Measurements from ENCODE around the gene EVA1A.
"Not testable (repeated sequence)": the region's sequence is repeated elsewhere in the genome, so short reads cannot be mapped to it uniquely, and the experiment has no call there.

The EVA1A gene

GRCh38 chr2:75482398-75482797, 78.3 kb downstream of the EVA1A start:
- DNase-seq (ENCODE audit: low spot score): no peak

DNA sequence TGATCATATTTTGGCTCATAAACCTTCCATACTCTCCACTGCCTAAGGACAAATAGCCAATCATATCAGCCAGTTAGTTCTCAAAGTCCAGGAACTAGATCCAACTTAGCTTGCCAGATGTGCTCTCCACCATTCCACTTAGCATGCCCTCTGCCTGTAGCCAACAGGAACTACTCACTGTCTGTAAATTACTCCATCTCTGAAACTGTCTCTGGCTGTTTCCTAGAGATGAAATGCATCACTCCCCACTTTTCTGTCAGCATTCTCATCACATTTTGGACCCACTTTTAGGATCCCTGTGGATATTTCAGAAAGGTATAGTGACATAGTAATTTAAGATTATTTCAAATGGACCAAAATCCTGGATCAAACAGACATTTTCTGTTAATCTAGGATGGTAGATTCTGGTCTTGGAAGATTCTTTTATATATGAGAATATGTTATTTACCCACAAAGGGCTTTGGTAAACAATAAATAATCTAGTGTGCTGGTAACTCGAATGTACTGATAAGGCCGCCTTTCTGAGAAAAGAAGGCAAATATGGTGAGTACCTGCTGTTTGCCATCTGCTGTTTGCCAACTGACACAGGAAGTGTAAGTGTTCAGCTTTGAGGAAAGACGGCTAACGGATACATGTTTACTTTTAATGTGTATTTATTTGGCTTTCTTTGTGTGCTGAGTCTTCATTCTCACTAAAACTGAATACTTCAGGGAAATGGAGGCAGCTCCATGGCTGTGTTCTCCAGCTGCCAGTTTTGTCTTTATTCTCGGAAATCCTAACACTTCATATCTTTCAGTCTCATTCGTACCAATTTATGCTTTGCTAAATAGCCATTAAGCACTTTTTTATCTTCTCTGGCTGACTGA, 79.5 kb downstream of the EVA1A start:
- peak; percentile 17 for DNase-seq (ENCODE audit: low spot score)

- not testable (repeated sequence) for DNase-seq (ENCODE audit: low spot score)
Observed at GRCh38 chr2:75477696-75478095, 83.0 kb downstream of the EVA1A start.

DNA sequence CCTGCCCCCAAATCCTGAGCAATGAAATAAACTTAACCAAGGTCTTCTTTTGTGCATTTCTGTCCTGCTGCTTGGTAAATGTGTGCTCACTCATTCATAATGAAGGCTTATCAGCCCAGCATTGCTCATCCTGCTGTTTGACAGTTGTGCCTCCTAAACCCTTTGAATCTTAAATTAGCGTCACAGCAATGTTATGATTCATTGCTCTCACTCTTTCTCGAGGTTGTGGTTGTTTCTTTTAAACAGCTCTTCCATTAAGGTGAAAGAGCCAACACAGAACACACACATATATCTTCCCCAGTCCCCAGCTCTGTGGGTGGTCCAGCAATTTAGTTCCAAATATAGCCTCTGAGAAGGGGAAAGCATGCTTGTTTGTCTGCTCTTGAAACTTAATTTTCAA, 84.0 kb downstream of the EVA1A start:
- DNase-seq (ENCODE audit: low spot score): peak; percentile 61

GRCh38 chr2:75475976-75476375, 84.8 kb downstream of the EVA1A start:
- no peak for DNase-seq (ENCODE audit: low spot score)

- no peak for DNase-seq (ENCODE audit: low spot score)
Observed at GRCh38 chr2:75475049-75475448, 85.7 kb downstream of the EVA1A start.

GRCh38 chr2:75474115-75474514, 86.6 kb downstream of the EVA1A start:
- DNase-seq (ENCODE audit: low spot score): no peak

DNA sequence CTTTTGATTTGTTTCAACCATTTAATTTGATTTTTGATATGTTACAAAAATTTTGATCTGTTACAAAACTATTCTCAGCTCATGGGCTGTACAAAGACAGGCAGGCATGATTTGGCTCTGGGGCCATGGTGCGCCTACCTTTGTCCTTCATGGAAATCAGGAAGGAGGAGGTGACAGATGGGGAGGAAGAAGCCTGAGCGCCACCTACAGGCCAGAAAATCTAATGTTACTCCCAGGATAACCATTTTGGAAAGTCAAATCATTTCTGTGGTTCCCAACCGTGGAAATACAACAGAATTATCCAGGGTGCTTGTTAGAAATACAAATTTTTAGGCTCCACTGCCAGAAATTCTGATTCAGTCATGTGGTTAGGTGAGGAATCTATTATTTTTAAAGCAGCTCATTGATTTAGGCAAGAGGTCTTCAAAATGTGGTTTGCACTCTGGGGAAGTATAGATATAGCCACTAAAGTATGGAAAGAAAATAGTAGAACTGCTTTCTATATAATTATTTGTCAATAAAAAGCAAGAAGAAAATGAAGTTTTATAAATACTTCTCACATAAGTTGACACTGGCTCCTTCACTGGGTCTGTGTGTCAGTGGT, 93.9 kb downstream of the EVA1A start:
- peak; percentile 51 for DNase-seq (ENCODE audit: low spot score)

GRCh38 chr2:75465317-75465984, 95.3 kb downstream of the EVA1A start:
- peak; percentile 38 for DNase-seq (ENCODE audit: low spot score)

DNA sequence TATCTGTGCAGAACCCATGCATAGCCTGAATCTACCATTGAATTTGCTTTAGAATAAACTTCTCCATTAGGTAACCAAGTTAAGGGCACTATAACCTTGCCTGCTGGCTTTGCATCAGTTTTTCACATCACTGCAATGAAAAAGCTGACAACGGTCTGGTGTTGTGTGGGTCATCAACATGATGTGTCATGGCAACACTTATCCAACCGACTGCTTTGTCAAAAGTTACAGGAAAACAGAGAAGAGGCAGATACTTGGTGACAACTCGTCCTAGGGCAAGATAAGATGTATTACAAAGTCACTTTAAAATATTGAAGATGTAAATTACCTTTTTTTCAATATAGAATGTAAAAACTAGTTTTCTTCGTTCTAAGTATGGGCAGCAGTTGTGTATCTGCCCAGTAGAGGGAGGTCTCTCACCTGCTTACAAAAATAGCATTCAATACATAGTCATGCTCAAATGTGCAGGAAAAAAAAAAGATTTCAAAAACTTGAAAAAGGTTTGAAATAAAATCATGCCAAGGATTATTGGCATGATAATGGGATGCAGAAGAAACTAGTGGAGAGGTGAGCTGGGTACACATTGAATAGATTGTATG, 96.3 kb downstream of the EVA1A start:
- DNase-seq (ENCODE audit: low spot score): peak; percentile 50

DNA sequence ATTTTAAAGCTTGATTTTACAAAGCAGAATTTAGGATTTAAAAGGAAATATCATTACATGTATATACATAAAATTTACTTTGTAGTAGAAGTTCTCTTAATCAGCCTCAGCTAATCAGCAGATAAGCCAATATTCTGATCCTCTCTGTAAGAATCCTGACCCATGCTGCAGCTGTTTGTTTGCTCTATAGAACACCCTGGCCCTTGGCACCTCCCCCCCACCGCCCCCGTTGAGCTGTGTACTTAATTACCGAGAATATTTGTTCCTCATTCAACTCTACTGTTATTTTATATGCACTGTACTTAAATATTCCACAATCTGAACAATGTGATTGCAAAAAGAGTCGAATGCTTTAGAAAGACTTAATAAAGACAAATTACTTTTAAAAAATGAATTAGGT, 98.0 kb downstream of the EVA1A start:
- DNase-seq (ENCODE audit: low spot score): no peak

DNA sequence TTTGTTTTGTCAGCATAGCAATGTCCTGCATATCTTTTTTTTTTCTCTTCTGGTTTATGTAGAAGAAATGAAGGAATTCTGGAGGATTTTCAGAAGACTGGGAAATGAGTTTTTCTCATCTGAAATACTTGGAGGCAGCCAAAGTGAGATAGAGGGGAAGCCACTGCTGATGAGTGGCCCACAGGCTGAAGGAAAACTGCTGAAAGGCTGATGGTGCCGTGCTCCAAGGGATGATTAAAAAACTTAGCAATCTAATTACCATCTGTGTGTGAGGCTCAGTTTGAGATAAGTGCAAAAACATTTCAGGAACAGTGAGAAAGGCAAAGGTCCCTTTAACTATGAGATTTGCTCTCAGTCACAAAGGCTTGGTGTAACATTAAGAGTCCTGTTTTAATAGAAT, 98.5 kb downstream of the EVA1A start:
- DNase-seq (ENCODE audit: low spot score): no peak

DNA sequence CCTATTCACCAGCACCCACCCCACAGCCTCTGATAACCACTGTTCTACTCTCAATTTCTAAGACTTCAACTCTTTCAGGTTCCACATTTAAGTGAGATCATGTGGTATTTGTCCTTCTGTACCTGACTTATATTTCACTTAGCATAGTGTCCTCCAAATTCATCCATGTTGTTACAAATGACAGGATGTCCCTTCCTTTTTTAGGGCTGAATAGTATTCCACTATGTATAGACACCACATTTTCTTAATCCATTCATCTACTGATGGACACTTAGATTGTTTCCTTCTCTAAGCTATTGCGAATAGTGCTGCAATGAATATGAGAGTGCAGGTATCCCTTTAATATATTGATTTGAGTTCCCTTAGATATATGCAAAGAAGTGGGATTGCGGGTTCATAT, 100.1 kb downstream of the EVA1A start:
- no peak for DNase-seq (ENCODE audit: low spot score)

DNA sequence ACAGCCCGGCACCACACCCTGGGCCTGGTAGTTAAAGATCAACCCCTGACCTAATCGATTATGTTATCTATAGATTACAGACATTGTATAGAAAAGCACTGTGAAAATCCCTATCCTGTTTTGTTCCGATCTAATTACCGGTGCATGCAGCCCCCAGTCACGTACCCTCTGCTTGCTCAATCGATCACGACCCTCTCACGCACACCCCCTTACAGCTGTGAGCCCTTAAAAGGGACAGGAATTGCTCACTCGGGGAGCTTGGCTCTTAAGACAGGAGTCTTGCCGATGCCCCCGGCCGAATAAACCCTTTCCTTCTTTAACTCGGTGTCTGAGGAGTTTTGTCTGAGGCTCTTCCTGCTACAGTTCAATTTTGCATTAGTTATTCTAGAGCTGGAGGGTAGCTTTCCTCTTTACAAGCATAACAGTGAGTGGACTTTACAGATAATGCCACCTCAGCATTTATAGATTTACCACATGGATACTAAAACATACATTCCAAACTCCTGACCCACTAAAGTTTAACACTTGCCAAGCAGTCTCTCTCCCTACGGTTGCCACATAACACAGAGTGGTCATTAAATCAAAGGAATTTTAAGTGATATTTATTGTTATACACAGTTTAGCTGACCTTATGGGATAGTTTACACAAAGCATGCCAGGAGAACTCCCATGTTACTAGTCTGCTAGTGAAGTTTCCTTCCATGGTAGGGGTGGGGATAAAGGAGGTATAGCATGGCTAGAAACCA, 101.0 kb downstream of the EVA1A start:
- peak; percentile 37 for DNase-seq (ENCODE audit: low spot score)

GRCh38 chr2:75458201-75458600, 102.5 kb downstream of the EVA1A start:
- DNase-seq (ENCODE audit: low spot score): no peak

DNA sequence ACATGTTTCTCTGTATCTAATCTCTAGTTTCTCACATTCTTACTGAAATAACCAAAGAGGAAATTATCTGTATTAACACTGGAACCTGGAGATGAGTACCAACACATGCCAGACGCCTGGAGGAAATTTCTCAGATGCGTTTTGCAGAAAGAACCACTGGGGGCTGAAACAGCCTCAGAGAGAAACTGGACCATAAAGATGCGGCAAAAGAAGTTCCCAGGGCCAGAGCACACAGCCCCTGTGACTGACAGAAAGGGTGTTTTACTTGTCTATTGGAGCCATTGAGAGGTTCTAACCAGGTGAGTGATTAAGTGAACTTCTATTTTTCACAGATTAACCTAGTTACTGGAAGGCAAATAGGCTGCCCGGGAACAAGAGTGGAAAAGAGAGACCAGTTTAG, 103.9 kb downstream of the EVA1A start:
- DNase-seq (ENCODE audit: low spot score): no peak

DNA sequence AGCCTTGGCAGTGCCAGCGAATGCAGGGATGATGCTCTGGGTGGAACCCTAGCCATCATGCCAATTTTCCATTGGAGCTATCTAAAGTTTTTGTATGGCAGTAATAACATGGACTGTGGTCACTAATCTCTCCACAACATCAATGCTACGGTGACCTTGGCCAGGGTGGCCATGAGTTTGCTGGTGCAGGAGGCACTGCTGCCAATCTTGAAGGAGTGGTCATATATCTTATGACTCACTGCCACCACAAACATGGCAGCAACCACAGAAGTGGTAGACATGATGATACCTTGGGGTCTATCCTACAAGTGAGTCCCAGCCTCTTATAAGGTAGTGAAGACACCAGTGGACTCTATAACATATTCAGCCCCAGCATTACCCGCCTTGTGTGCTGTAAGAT, 104.6 kb downstream of the EVA1A start:
- DNase-seq (ENCODE audit: low spot score): no peak

DNA sequence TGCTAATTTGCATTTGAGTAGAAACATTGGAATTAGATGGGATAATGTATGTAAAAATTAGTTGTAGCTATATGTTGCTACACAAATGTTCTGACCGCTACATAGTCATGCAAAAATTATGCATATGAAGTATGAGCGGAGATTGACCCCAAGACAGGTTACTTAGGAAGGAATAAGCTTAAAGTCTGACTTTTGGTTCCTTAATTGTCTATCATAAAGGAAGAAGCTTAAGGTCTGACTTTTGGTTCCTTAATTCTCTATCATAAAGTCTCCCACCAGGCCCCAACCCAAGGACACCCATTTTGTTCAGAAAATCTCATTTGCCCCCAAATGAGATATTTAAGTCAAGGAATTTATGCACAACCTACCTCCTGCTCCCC, 106.5 kb downstream of the EVA1A start:
- DNase-seq (ENCODE audit: low spot score): no peak

GRCh38 chr2:75453384-75454240, 107.1 kb downstream of the EVA1A start:
- no peak for DNase-seq (ENCODE audit: low spot score)

- no peak for DNase-seq (ENCODE audit: low spot score)
Observed at GRCh38 chr2:75450068-75450467, 110.7 kb downstream of the EVA1A start.

GRCh38 chr2:75447176-75447575, 113.6 kb downstream of the EVA1A start:
- DNase-seq (ENCODE audit: low spot score): no peak

Data from kidney tubule cell (primary cell).